ENCODE data around the gene GRHL1.

Gene GRHL1

DNA sequence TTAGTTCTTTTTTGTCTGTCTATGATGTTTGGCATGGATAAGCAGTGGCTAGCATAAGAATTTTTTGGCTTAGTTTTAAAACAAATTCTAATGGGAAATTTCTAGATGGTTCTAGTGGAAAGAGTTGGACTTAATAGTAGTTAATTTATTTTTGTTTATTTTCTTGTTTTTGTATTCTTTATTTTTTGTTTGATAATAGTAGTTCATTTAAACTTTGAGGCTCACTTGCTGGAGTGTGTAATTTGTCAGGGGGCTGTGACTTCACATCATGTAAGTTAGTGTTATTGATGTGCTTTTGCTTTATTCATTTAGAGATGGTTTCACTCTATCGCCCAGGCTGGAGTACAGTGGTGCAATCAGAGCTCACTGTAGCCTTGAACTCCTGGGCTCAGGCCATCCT, 48.2 kb downstream of the GRHL1 start:
- TF ChIP-seq, protein P1, sequence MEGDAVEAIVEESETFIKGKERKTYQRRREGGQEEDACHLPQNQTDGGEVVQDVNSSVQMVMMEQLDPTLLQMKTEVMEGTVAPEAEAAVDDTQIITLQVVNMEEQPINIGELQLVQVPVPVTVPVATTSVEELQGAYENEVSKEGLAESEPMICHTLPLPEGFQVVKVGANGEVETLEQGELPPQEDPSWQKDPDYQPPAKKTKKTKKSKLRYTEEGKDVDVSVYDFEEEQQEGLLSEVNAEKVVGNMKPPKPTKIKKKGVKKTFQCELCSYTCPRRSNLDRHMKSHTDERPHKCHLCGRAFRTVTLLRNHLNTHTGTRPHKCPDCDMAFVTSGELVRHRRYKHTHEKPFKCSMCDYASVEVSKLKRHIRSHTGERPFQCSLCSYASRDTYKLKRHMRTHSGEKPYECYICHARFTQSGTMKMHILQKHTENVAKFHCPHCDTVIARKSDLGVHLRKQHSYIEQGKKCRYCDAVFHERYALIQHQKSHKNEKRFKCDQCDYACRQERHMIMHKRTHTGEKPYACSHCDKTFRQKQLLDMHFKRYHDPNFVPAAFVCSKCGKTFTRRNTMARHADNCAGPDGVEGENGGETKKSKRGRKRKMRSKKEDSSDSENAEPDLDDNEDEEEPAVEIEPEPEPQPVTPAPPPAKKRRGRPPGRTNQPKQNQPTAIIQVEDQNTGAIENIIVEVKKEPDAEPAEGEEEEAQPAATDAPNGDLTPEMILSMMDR (IDR thresholded peaks at IDR 0.05) = no peak
- Histone ChIP-seq H3K36me3 (no peaks in the 10 kb centered on the region), H3K27ac (no peak overlapping the region), H3K4me1 (ENCODE audit: control insufficient read depth in 1 of 2, insufficient read depth in 1 of 2, low read depth in 1 of 2, low read length in 1 of 2) (peaks cover 10% of the 10 kb centered on the region in 2 experiments), H3K27me3 (peaks cover 11% of the 10 kb centered on the region), H3K9me3 (no peaks in the 10 kb centered on the region), H3K4me3 (ENCODE audit: low read depth in 1 of 2, low read length in 1 of 2) (no peak overlapping the region)

DNA sequence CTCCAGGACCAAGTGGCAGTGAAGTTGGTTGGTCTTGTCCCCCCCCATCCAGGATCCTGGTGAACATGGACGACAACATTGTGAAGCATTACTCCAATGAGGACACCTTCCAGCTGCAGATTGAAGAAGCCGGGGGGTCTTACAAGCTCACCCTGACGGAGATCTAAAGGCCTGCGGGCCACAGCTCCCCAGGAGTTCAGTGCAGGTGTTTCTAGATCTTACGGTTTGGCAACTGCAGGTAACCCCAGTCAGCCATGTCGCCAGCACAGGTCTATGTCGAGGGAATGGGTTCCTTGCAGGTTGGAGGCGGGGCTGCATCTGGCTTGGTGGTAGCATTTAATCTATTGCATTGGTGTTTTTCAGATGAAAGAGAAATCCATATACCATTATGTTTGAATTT, 49.0 kb downstream of the GRHL1 start:
- peaks cover 20% of the 10 kb centered on the region for H3K27me3 ChIP-seq
- TF ChIP-seq, protein P1 (IDR thresholded peaks at IDR 0.05) = no peak
- no peaks in the 10 kb centered on the region for H3K9me3 ChIP-seq
- H3K27ac ChIP-seq = no peak overlapping the region
- H3K4me1 ChIP-seq (ENCODE audit: control insufficient read depth in 1 of 2, insufficient read depth in 1 of 2, low read depth in 1 of 2, low read length in 1 of 2) = peaks cover 10% of the 10 kb centered on the region in 2 experiments
- no peaks in the 10 kb centered on the region for H3K36me3 ChIP-seq
- no peak overlapping the region for H3K4me3 ChIP-seq (ENCODE audit: low read depth in 1 of 2, low read length in 1 of 2)

DNA sequence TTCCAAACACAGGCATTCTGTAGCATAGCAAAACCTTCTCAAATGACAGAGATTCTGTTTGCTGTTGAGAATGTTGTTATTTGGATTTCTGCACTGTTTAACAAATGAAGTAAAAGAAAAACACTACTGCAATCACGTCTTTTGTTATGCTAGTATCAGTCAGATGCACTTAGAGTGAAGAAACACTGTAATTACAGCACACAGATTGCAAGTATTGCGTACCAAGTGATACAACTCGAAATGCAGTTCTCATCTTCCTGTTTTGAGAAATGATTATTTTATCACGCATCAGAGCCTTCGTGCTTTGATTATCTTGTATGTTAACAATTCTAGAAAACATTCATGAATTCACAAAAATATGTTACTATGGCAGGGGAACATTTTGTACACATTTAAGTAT, 50.1 kb downstream of the GRHL1 start:
- H3K27me3 ChIP-seq = peaks cover 30% of the 10 kb centered on the region
- H3K27ac ChIP-seq = no peak overlapping the region
- H3K4me3 ChIP-seq (ENCODE audit: low read depth in 1 of 2, low read length in 1 of 2) = no peak overlapping the region
- no peaks in the 10 kb centered on the region for H3K9me3 ChIP-seq
- H3K4me1 ChIP-seq (ENCODE audit: control insufficient read depth in 1 of 2, insufficient read depth in 1 of 2, low read depth in 1 of 2, low read length in 1 of 2) = peaks cover 10% of the 10 kb centered on the region in 2 experiments
- TF ChIP-seq, protein P1 (IDR thresholded peaks at IDR 0.05) = no peak
- no peaks in the 10 kb centered on the region for H3K36me3 ChIP-seq

DNA sequence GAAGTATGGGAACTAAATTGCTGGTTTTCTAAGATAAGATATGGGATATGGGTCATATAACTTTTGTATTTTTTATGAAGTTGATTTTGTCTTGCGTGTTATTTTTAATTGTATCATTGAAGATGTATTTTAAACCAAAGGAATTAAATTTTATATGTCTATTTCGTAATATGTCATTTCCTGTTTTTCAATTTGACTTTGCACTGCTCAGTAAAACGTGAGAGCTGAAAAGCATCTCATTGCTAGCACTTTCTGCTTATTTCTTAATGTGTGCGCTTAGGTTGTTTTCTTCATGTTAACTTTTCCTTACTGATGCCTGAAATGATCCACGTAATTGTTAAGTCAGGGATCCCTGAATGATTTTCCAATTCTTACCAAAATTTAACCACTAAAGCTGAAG, 50.6 kb downstream of the GRHL1 start:
- Histone ChIP-seq H3K4me1 (ENCODE audit: control insufficient read depth in 1 of 2, insufficient read depth in 1 of 2, low read depth in 1 of 2, low read length in 1 of 2) (peaks cover 10% of the 10 kb centered on the region in 2 experiments), H3K4me3 (ENCODE audit: low read depth in 1 of 2, low read length in 1 of 2) (no peak overlapping the region), H3K36me3 (no peaks in the 10 kb centered on the region), H3K27me3 (peaks cover 35% of the 10 kb centered on the region), H3K27ac (no peak overlapping the region), H3K9me3 (no peaks in the 10 kb centered on the region)
- TF ChIP-seq, protein P1 (IDR thresholded peaks at IDR 0.05) = no peak

DNA sequence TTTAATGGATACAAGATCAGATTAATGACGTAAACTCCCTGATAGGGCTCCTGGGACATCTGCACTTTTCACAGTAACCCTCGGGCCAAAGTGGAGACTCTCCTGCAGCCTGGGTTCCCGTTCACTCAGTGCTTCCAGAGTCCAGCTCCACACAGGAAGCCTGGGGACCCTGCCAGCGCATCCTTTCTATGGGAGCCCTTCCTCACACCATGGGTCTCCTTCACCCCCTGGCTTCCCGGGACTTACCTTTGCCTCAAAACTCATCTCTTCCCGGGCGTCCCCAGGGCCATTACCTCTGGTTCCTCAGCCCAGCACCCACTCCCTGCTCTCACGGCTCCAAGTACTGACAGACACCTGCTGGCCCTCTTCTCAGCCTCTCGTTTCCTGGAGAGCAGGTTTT, 51.2 kb downstream of the GRHL1 start:
- no peak overlapping the region for H3K27ac ChIP-seq
- no peaks in the 10 kb centered on the region for H3K36me3 ChIP-seq
- TF ChIP-seq, protein P1 (IDR thresholded peaks at IDR 0.05) = no peak
- peaks cover 10% of the 10 kb centered on the region in 2 experiments for H3K4me1 ChIP-seq (ENCODE audit: control insufficient read depth in 1 of 2, insufficient read depth in 1 of 2, low read depth in 1 of 2, low read length in 1 of 2)
- H3K27me3 ChIP-seq = peaks cover 41% of the 10 kb centered on the region
- H3K9me3 ChIP-seq = no peaks in the 10 kb centered on the region
- H3K4me3 ChIP-seq (ENCODE audit: low read depth in 1 of 2, low read length in 1 of 2) = no peak overlapping the region

All from neutrophil (primary cell).